NCI-H345 (cell line): ENCODE measurements around the gene RAB40AL.
"Not testable (repeated sequence)": the region's sequence is repeated elsewhere in the genome, so short reads cannot be mapped to it uniquely, and the experiment has no call there.

Experiments
- DNase-seq: peaks from one replicate; lab custom pipeline; 2025; lab: John Stamatoyannopoulos, UW

RAB40AL gene, protein sequence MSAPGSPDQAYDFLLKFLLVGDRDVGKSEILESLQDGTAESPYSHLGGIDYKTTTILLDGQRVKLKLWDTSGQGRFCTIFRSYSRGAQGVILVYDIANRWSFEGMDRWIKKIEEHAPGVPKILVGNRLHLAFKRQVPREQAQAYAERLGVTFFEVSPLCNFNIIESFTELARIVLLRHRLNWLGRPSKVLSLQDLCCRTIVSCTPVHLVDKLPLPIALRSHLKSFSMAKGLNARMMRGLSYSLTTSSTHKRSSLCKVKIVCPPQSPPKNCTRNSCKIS

DNA sequence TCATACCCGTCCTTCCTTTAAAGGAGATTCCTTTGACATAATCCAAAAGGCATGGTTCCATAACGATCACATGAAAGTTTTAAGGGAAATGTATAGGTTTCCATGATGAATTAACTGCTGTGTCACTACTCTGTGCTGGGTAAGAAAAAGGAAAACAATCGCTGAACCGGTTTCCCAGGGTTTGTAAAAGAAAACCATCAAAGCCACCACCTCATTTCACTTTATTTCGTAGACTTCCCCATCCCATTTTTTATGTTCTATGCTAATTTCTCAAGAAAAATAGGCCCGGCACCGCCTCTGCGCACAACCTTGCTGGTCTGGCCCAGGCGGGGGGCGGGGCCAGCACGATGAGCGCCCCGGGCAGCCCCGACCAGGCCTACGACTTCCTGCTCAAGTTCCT, at the start of gene RAB40AL:
RAB40AL (plus strand) TSS at position 301 of the 400 bp plus-strand sequence; CDS start at position 348, 47 bp downstream.
- not testable (repeated sequence) for DNase-seq

DNA sequence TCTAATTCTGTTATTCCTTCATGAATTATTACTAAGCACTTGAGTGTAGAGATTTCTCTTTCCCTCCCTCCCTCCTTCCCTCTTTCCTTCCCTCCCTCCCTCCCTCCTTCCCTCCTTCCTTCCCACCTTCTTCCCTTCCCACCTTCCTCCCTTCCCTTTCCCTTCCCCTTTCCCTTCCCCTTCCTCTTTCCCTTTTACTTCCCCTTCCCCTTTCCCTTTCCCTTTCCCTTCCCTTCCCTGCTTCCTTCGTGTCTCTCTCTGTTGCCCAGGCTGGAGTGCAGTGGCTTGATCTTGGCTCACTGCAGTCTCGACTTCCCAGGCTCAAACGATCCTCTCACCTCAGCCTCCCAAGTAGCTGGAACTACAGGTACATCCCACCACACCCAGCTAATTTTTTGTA, 49.4 kb upstream of the RAB40AL start:
- no peak for DNase-seq

DNA sequence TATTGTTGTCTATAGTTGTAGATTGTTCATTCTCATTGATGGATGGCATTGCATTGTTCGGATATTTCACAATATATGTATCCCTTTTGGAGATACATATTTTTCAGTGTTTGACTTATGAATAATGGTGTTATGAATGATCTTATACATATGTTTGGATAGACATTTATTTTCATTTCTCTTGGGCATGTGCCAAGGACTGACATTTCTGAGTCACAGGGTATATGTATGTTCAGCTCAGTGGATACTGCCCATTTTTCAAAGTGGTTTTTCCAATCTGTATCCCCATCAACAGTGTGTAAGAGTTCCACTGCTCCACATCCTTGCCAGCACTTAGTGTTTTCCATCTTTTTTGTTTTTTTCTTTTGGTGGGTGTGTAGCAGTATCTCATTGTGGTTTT, 45.0 kb upstream of the RAB40AL start:
- no peak for DNase-seq

- DNase-seq, result peak; percentile 43
These were observed 36.8 kb upstream of the RAB40AL start for GRCh38 chrX:102899940-102900916.

DNA sequence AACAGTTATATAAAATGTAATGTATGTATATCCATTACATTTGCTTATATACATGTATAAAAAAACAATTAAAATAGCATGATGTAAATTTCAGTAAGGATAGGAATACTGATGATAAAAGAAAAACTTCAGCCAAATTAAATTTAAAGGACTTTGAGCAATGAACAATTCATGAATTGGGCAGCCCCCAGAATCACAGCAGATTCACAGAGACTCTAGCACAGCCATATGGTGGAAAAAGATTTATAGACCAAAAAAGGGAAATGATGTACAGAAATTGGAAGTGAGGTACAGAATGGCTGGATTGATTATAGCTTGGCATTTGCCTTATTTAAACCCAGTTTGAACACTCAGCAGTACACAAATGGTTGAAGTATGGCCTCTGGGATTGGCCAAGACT, 34.7 kb upstream of the RAB40AL start:
- no peak for DNase-seq

DNA sequence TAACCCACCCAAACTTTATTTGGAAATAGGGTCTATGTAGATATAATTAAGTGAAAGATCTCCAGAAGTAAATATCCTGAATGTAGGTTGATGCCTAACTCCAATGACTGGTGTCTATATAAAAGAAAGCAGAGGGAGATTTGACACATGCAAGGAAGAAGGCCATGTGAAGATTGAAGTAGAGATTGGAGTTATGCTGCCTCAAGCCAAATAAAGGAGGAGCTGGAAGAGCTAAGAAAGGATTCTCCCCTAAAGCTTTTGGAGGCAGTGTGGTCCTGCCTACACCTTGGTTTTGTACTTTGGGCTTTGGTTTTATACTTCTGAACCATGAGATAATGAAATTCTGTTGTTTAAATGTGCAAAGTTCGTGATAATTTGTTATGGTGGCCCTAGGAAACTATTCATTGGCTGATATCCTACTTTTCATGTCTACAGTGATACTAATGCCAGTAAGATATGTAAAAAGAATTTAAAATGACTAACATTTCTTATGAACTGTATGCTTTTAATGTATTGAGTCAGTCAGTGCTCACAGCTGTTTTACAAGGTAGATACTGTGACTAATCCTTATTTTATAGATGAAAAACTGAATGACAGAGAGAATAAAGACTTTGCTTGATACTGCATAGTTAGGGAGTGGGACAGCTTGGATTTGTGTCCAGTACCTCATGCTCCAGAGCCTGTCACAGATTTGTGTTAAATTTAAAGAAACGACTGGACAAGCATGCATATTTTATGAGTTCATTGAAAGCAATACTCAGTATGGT, 5.9 kb upstream of the RAB40AL start:
- DNase-seq, result no peak

DNA sequence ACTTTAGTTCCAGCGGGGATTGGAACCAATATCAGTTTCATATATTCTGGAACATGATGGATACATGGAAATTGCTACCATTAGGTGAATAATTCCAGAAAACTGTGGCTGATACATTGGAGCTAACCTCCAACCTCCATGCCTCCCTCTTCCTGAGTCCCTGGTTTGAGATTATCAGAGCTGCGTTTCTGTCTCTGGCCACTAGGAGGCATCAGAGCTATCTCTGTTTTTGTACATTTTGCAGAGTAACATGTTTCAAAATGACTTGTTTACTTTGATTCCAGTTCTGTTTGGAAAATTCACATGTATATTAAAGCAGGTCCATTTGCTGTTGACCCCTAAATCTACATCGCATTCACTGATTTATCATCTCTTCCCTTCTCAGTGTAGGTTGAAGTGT, 2.4 kb upstream of the RAB40AL start:
- no peak for DNase-seq

DNA sequence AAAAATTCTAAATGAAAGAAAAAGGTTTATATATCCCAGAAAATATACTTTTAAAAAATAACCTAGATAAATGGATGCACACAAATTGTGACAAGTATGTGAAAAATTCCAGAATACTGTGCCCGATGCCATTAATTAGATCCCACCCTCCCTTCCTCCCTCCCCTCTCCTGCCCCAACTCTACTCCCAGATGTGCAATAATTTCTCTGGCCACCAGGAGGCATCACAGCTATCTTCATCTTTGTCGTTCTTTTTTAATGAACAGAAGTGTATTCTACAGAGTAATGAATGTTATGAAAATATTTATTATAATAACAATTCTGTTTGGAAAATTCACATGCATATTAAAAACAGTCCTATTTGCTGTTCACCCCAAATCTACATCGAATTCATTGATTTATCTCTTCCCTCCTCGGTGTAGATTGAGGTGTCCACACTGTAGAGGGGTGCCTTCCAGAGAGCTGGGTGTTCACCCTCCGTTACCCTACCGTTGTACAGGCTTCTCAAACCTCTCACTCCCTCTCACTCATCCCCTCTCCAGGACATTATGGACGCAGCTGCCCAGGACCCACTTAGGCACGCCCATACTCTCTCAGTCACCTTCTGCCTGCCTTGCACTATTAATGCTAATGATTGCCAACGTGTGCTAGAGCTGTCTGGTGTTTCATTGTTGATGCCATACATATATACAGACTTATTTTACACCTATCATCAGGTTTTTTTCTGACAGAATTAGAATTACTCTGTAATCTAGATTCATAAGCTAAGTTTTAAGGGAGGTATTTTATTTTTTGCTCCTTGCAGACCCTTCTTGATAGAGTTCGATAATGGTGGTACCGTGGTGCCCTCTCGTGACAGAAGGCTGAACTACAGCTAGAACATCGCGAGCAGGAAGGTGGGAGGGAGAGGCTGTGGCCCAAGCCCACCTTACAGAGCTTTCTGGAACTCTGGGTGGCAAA, 14.1 kb downstream of the RAB40AL start:
- peak; percentile 61 for DNase-seq

DNA sequence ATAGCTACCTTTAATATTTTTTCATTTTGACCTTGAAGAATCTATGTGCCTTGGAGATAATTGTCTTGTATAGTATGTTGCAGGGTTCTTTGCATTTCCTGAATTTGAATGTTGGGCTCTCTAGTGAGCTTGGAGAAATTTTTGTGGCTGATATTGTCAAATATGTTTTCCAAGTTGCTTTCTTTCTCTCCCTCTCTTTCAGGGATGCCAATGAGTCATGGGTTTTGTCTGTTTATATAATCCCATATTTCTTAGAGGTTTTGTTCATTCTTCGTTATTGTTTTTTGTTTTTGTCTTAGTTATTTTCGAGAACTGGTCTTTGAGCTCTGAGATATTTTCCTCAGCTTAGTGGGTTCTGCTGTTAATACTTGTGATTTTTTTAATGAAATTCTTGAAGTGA, 20.7 kb downstream of the RAB40AL start:
- no peak for DNase-seq

DNA sequence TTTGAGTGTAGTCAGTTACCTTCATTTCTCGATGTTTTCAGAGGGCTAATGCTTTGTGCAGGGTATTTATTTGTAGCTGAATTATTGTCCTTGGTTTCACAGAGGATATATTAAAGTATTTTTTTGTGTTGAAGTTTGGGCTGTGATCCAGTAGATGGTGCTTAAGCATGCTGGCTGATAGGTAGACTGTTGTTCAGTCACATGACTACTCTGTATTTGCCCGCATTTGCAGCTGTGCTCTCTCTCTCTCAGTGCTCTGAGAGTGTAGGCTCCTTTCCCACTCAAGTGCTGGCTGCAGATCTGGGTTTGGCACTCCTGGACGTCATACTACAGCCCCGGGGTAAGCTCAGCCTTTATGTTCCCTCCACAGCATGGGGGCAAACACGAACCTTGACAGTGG, 21.7 kb downstream of the RAB40AL start:
- DNase-seq, result no peak

DNA sequence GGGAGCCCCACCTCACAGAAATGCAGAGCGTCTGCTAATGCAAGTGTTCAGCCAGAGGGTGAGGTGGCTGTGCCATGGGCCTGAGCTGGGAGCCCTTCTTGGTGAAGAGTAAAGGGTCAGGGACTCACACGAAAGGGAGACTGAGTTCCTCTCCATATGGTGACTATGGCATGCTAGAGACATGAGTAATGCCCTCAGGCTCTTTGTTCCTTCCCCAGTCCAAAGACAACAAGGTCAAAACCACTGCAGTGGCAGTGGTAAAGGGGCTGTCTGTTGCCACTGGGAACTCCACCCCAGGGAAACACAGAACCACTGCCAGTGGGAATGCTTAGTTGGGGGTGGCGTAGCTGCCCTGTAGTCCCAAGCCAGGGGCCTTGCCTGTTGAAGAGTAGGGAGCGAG, 22.4 kb downstream of the RAB40AL start:
- DNase-seq, result no peak

DNA sequence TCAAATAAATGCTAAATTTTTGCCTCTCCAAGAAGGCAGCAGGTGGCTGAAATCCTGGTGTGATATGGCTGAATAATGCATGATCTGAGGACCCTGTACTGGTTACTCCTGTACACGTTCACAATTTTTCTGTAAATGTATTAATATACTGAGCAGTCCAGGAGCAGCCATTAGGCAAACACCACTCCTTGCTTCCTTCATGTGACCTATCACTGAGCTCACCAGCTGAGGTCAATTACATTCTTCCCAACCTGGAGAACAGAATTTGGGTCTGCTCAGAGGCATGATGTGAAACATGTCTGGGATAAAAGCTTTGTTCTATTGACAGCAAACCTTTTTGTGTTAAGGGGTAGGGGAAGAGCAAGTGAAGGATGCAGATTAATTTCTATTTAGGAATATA, 26.9 kb downstream of the RAB40AL start:
- DNase-seq, result no peak

DNA sequence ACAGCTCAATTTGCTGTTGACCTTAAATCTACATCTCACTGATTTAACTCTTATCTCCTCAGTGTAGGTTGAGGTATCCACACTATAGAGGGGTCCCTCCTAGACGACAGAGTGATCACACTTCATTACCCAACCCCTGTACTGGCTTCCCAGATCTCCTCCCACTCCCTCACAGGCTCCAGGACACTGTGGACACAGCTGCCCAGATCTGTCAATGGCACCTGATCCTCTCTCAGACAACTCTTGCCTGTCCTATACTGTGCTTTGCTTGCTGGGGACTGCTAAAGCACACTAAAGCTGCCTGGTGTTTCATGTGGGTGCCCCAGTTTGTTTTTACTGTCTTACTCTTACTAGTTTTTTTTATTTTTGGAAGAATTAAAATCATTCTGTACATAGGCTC, 27.9 kb downstream of the RAB40AL start:
- no peak for DNase-seq

DNA sequence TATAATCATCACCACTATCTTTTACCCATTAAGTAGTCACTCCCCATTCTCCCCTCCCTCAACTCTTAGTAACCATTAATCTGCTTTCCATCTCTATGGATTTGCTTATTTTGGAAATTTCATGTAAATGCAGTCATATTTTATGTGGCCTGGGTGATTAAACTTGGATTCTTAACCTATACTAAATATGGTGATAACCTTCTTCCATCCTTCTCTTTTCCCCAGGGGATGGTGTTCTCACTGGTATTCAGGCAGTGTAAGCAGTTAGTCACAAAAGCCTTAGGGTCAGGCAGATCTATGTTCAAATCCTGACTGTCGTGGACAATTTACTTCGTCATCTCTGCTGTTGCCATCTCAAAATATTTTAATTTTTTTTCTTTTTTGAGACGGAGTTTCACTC, 29.6 kb downstream of the RAB40AL start:
- DNase-seq, result no peak

GRCh38 chrX:102968216-102968615, 31.1 kb downstream of the RAB40AL start:
- DNase-seq, result no peak

DNA sequence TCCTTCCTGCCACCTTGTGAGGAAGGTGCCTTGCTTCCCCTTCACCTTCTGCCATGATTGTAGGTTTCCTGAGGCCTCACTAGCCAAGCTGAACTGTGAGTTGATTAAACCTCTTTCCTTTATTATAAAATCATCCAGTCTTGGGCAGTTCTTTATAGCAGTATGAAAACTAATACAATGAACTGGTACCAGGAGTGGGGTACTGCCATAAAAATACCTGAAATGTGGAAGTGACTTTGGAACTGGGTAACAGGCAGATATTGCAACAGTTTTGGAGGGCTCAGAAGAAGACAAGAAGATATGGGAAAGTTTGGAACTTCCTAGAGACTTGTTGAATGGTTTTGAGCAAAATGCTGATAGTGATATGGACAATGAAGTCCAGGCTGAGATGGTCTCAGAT, 34.5 kb downstream of the RAB40AL start:
- DNase-seq, result not testable (repeated sequence)

DNA sequence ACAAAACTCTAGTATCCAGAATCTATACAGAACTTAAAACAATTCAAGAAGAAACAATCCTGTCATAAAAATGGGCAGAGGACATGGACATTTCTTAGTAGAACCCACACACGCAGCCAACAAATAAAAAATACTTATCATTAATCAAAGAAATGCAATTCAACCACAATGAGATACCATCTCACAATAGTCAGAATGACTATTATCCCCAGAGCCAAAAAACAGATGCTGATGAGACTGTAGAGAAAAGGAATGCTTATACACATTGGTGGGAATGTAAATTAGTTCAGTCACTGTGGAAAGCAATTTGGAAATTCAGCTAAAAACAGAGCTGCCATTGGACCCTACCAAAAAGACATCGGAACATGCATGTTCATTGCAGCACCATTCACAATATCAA, 37.9 kb downstream of the RAB40AL start:
- no peak for DNase-seq

- no peak for DNase-seq
These were observed 39.2 kb downstream of the RAB40AL start for GRCh38 chrX:102976286-102976685.

GRCh38 chrX:102976793-102977495, 39.9 kb downstream of the RAB40AL start:
- no peak for DNase-seq

- no peak for DNase-seq
These were observed 41.5 kb downstream of the RAB40AL start for GRCh38 chrX:102978594-102978993.

DNA sequence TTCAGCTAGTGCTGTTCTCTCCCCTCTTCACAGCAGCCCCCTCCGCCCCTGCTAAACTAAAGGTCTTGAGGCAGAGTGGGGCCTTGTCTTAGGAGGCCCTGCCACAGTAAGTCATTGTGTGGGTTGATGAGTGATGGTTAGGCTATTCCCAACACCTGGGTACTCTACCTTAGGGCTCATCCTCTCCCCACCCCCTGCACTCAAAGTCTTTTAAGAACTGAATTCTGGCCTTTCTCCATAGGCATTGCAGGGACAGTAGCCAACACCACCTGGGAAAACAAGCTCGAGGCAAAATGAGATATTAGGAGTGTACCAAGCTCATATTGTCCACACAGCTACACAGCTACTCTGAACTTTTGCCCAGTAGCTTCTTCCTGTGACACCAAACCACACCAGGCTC, 42.5 kb downstream of the RAB40AL start:
- DNase-seq, result no peak
